IMR-90 (cell line): ENCODE data around the gene C12orf75. TPM values are rescaled to one million over a fixed set of nuclear protein-coding genes. Genes with fewer than 3 reads are reported as not detected.
A peak's percentile ranks its signal among the peaks of the same experiment; 100 is the strongest.

Experiments
- ATAC-seq: fragments of 200-7000 bp; cut with Tn5 transposase; 2 replicates; pipeline ENCODE4 v1.9.1; 2020; ENCODE audit warnings: low read depth, mild to moderate bottlenecking, moderate library complexity
- BruUV-seq: library from RNA; stranded (reverse); fragments of 400-500 nt; replicated peaks from 2 replicates; lab custom pipeline; 2021; lab: Mats Ljungman, UMichigan
- CTCF ChIA-PET: fragments of 300-600 bp; formaldehyde crosslinking; extraction: SDS; loops from one replicate; lab custom pipeline; 2021; ENCODE audit warnings: antibody characterized with exemption; lab: Yijun Ruan, JAX
- POLR2A ChIA-PET: fragments of 300-600 bp; sonication (Branson Sonifier 250); formaldehyde crosslinking; loops from one replicate; lab custom pipeline; 2022; ENCODE audit warnings: antibody characterized with exemption; ENCODE audit not compliant: unreplicated experiment; lab: Charles Lee
- DNase-seq: peaks from one replicate; pipeline ENCODE4 v3.0.0; 2013
- H2AFZ ChIP-seq: replicated peaks from 2 replicates; pipeline ENCODE3; 2013; ENCODE audit warnings: low read length, mild to moderate bottlenecking; ENCODE audit not compliant: poor library complexity
- H2AK5ac ChIP-seq: 2 replicates; pipeline ENCODE4 v1.6.1; 2013; ENCODE audit warnings: low read depth, low read length, inconsistent platforms
- H2AK9ac ChIP-seq: replicated peaks from 2 replicates; pipeline ENCODE3; 2013; ENCODE audit warnings: mild to moderate bottlenecking, low read depth, low read length, moderate library complexity; ENCODE audit not compliant: poor library complexity
- H2BK120ac ChIP-seq: 2 replicates; pipeline ENCODE4 v1.6.1; 2013; ENCODE audit warnings: low read depth, low read length, inconsistent platforms
- H2BK15ac ChIP-seq: 3 replicates; pipeline ENCODE4 v1.6.1; 2013; ENCODE audit warnings: low read depth, low read length, inconsistent platforms
- H2BK20ac ChIP-seq: 2 replicates; pipeline ENCODE4 v1.6.1; 2013; ENCODE audit warnings: low read depth, mild to moderate bottlenecking, inconsistent platforms, low read length, moderate library complexity
- H2BK5ac ChIP-seq: 2 replicates; pipeline ENCODE4 v1.6.1; 2013; ENCODE audit warnings: mild to moderate bottlenecking, low read depth, low read length, inconsistent platforms; ENCODE audit not compliant: poor library complexity, severe bottlenecking
- H3K14ac ChIP-seq: replicated peaks from 2 replicates; pipeline ENCODE4 v1.6.1; 2013; ENCODE audit warnings: low read depth, low read length, inconsistent platforms
- H3K18ac ChIP-seq: 2 replicates; pipeline ENCODE4 v1.6.1; 2013; ENCODE audit warnings: low read depth, low read length, control low read depth
- H3K23ac ChIP-seq: 2 replicates; pipeline ENCODE4 v1.6.1; 2013; ENCODE audit warnings: low read depth, low read length, inconsistent platforms
- H3K27ac ChIP-seq: 2 replicates; pipeline ENCODE4 v1.5.1; 2013; ENCODE audit warnings: mild to moderate bottlenecking, control low read depth, low read length; ENCODE audit not compliant: insufficient read depth
- H3K27me3 ChIP-seq: 2 replicates; pipeline ENCODE4 v1.6.1; 2013; ENCODE audit warnings: low read length; ENCODE audit not compliant: control insufficient read depth, insufficient read depth
- H3K36me3 ChIP-seq: 2 replicates; pipeline ENCODE4 v1.6.1; 2013; ENCODE audit warnings: low read length, mixed read lengths; ENCODE audit not compliant: control insufficient read depth, insufficient read depth
- H3K4ac ChIP-seq: 2 replicates; pipeline ENCODE4 v1.6.1; 2013; ENCODE audit warnings: low read depth, low read length, inconsistent platforms
- H3K4me1 ChIP-seq: 2 replicates; pipeline ENCODE4 v1.6.1; 2013; ENCODE audit warnings: low read length, mixed read lengths; ENCODE audit not compliant: control insufficient read depth, insufficient read depth
- H3K4me2 ChIP-seq: 2 replicates; pipeline ENCODE4 v1.6.1; 2013; ENCODE audit warnings: low read depth, mild to moderate bottlenecking, control low read depth, low read length, moderate library complexity
- H3K4me3 ChIP-seq: 2 replicates; pipeline ENCODE4 v1.5.1; 2013; ENCODE audit warnings: low read depth, mild to moderate bottlenecking, control low read depth, low read length, moderate library complexity; ENCODE audit not compliant: insufficient read depth
- H3K56ac ChIP-seq: 2 replicates; pipeline ENCODE4 v1.6.1; 2013; ENCODE audit warnings: low read length, inconsistent platforms; ENCODE audit not compliant: insufficient read depth; ENCODE audit errors: extremely low read depth
- H3K79me1 ChIP-seq, 2 experiments: 2 replicates each; pipeline ENCODE4 v1.6.1; 2013; ENCODE audit warnings: low read length in 2 of 2, inconsistent platforms in 1 of 2, low read depth in 1 of 2
- H3K9ac ChIP-seq: 2 replicates; pipeline ENCODE4 v1.6.1; 2013; ENCODE audit warnings: low read depth, low read length, control low read depth
- H3K9me1 ChIP-seq: 2 replicates; pipeline ENCODE4 v1.6.1; 2013; ENCODE audit warnings: low read length, inconsistent platforms; ENCODE audit not compliant: insufficient read depth
- H3K9me3 ChIP-seq: 2 replicates; pipeline ENCODE4 v1.6.1; 2013; ENCODE audit warnings: low read length; ENCODE audit not compliant: control insufficient read depth, insufficient read depth
- H4K20me1 ChIP-seq: 2 replicates; pipeline ENCODE4 v1.6.1; 2013; ENCODE audit warnings: low read length, inconsistent platforms; ENCODE audit not compliant: insufficient read depth
- H4K5ac ChIP-seq: 2 replicates; pipeline ENCODE4 v1.6.1; 2013; ENCODE audit warnings: mild to moderate bottlenecking, low read depth, low read length, control low read depth
- H4K8ac ChIP-seq, 2 experiments: 2 replicates each; pipeline ENCODE4 v1.6.1; 2013; ENCODE audit warnings: low read depth in 2 of 2, low read length in 2 of 2, control low read depth in 1 of 2, inconsistent platforms in 1 of 2
- H4K91ac ChIP-seq: 2 replicates; pipeline ENCODE4 v1.6.1; 2013; ENCODE audit warnings: low read depth, low read length, inconsistent platforms; ENCODE audit not compliant: insufficient read depth
- CEBPB ChIP-seq: IDR thresholded peaks from 2 replicates; pipeline ENCODE4 v1.6.1; 2012; ENCODE audit warnings: low read depth, low read length, improper control_type of control experiment
- MAFK ChIP-seq: IDR thresholded peaks from 2 replicates; pipeline ENCODE4 v1.6.1; 2012; ENCODE audit warnings: low read depth, low read length, improper control_type of control experiment
- WGBS, 2 experiments: methylation state at CpG; one replicate each; pipeline versions ENCODE4 v1.1.5 to v1.1.7; 2013; ENCODE audit warnings: missing lambda C conversion rate in 2 of 2; ENCODE audit not compliant: insufficient read length in 1 of 2; ENCODE audit errors: extremely low coverage in 2 of 2; 5-methylcytosine and 5-hydroxymethylcytosine counted together
- dilution Hi-C: fragments of 300-500 bp; cut with HindIII; formaldehyde crosslinking; loops from one replicate; pipeline ENCODE4 v1.14.3; 2018; ENCODE audit warnings: low sequenced_read_pairs; ENCODE audit not compliant: unreplicated experiment
- in situ Hi-C: fragments of 300-500 bp; cut with MboI; formaldehyde crosslinking; loops from 3 replicates; pipeline ENCODE4 v1.14.3; 2019; ENCODE audit warnings: low sequenced_read_pairs, inconsistent platforms, mixed read lengths
- intact Hi-C: fragments of 100-400 bp; cut with micrococcal nuclease; formaldehyde crosslinking; loops from 2 replicates; pipeline ENCODE4 v1.10.0; 2022
- polyA plus RNA-seq, 3 experiments: library from polyadenylated mRNA; depleted of rRNA; stranded (reverse); fragments of >200 nt; gene quantifications; 2 replicates each; pipeline ENCODE4 v1.2.3, GENCODE V29; 2012; ENCODE audit warnings: low replicate concordance in 1 of 3
- total RNA-seq: library from RNA; depleted of rRNA; stranded (reverse); fragments of >200 nt; gene quantifications from 2 replicates; pipeline ENCODE4 v1.2.3, GENCODE V29; 2012

The C12orf75 gene
- total and polyA plus RNA-seq, 2 of the 4 experiments (the other 2 are of a cell fraction), result 145 to 278 TPM

GRCh38 chr12:105402366-105402765 lies 71.9 kb downstream of the C12orf75 start:
- no peaks in the 10 kb centered on the region for H3K27me3 ChIP-seq
- no peak overlapping the region for H4K8ac ChIP-seq
- H3K27ac ChIP-seq, result no peak overlapping the region
- H3K18ac ChIP-seq, result no peak overlapping the region
- DNase-seq (no peak), ATAC-seq (no peak)
- no CpG with 5 or more reads among the region's 5 CpGs for WGBS, 2 experiments
- peaks cover 4% of the 10 kb centered on the region; the same call in 1 of the 2 replicates for H3K4me1 ChIP-seq
- H2AFZ ChIP-seq, result no peak overlapping the region
- H3K4ac ChIP-seq, result no peak overlapping the region
- H3K56ac ChIP-seq, result no peak overlapping the region
- H4K20me1 ChIP-seq, result no peaks in the 10 kb centered on the region
- no peak overlapping the region for H2BK20ac ChIP-seq
- in situ Hi-C loops, result loop anchor here (25.0 kb wide), 1 partner anchor 960 kb away; the partner anchor contains the start of gene POLR3B
- TF ChIP-seq CEBPB (no peak), MAFK (peak; percentile 28; the same call in 1 of the 2 replicates)
- H3K9me1 ChIP-seq, result peaks cover 5% of the 10 kb centered on the region; the same call in 1 of the 2 replicates
- no peak overlapping the region for H2AK9ac ChIP-seq
- no peak overlapping the region for H4K5ac ChIP-seq
- H3K23ac ChIP-seq, result no peak overlapping the region
- CTCF ChIA-PET, result no interaction called here
- H3K9me3 ChIP-seq, result 0 out of 2 replicates have a peak, but pooled peaks cover 2% of the 10 kb centered on the region
- no TSS peak for BruUV-seq
- no peak overlapping the region for H3K14ac ChIP-seq
- no peak overlapping the region for H3K4me3 ChIP-seq
- H3K79me1 ChIP-seq, result no peaks in the 10 kb centered on the region; a peak in 1 of 4 replicates
- H2AK5ac ChIP-seq, result no peak overlapping the region
- intact Hi-C loops, result no loop called here
- no peak overlapping the region for H2BK5ac ChIP-seq
- H3K9ac ChIP-seq, result no peak overlapping the region
- H3K36me3 ChIP-seq, result peaks cover 10% of the 10 kb centered on the region
- dilution Hi-C loops, result no loop called here
- H3K4me2 ChIP-seq, result no peak overlapping the region
- POLR2A ChIA-PET, result no interaction called here
- no peak overlapping the region for H2BK120ac ChIP-seq
- no peak overlapping the region for H2BK15ac ChIP-seq
- H4K91ac ChIP-seq, result no peak overlapping the region
